ENCODE measurements around the gene DCC.

DCC gene

GRCh38 chr18:53534695-53535094 lies 1194.7 kb downstream of the DCC start:
- in situ Hi-C loops (cut with HindIII; ENCODE audit: low sequenced_read_pairs), result no loop called here

- in situ Hi-C loops (cut with HindIII; ENCODE audit: low sequenced_read_pairs), result no loop called here
Observed at GRCh38 chr18:53536908-53537307, 1196.9 kb downstream of the DCC start.

GRCh38 chr18:53541924-53542323 lies 1201.9 kb downstream of the DCC start:
- in situ Hi-C loops (cut with HindIII; ENCODE audit: low sequenced_read_pairs), result no loop called here

GRCh38 chr18:53543711-53544110 lies 1203.7 kb downstream of the DCC start:
- in situ Hi-C loops (cut with HindIII; ENCODE audit: low sequenced_read_pairs), result no loop called here

GRCh38 chr18:53544917-53545316 lies 1204.9 kb downstream of the DCC start:
- in situ Hi-C loops (cut with HindIII; ENCODE audit: low sequenced_read_pairs), result no loop called here

- in situ Hi-C loops (cut with HindIII; ENCODE audit: low sequenced_read_pairs), result no loop called here
Observed at GRCh38 chr18:53551868-53552426, 1212.0 kb downstream of the DCC start.

- in situ Hi-C loops (cut with HindIII; ENCODE audit: low sequenced_read_pairs), result no loop called here
Observed at GRCh38 chr18:53553030-53553429, 1213.0 kb downstream of the DCC start.

GRCh38 chr18:53556450-53556849 lies 1216.5 kb downstream of the DCC start:
- in situ Hi-C loops (cut with HindIII; ENCODE audit: low sequenced_read_pairs), result no loop called here

GRCh38 chr18:53560546-53560945 lies 1220.5 kb downstream of the DCC start:
- in situ Hi-C loops (cut with HindIII; ENCODE audit: low sequenced_read_pairs), result no loop called here

GRCh38 chr18:53566626-53567025 lies 1226.6 kb downstream of the DCC start:
- in situ Hi-C loops (cut with HindIII; ENCODE audit: low sequenced_read_pairs), result no loop called here

GRCh38 chr18:53567929-53568574 lies 1228.1 kb downstream of the DCC start:
- in situ Hi-C loops (cut with HindIII; ENCODE audit: low sequenced_read_pairs), result no loop called here

Data from endothelial cell of hepatic sinusoid (primary cell).